GM12878 (cell line): ENCODE results near the gene MEOX1. TPM values are rescaled to one million over a fixed set of nuclear protein-coding genes. Genes with fewer than 3 reads are reported as not detected.

Experiments used
- ATAC-seq: fragments of 200-7000 bp; cut with Tn5 transposase; 3 replicates; pipeline ENCODE4 v1.9.1; 2020; ENCODE audit warnings: mild to moderate bottlenecking, moderate library complexity
- BruUV-seq: library from RNA; stranded (reverse); fragments of 400-500 nt; replicated peaks from 2 replicates; lab custom pipeline; 2021; lab: Mats Ljungman, UMichigan
- CTCF ChIA-PET: fragments of 300-600 bp; sonication (Branson Sonifier 250); formaldehyde crosslinking; extraction: SDS; loops from one replicate; lab custom pipeline; 2021; ENCODE audit warnings: inconsistent platforms; lab: Yijun Ruan, JAX
- POLR2A ChIA-PET: fragments of 350-600 bp; formaldehyde crosslinking; extraction: SDS; loops from one replicate; lab custom pipeline; 2021; ENCODE audit warnings: inconsistent platforms; lab: Charles Lee
- RAD21 ChIA-PET: fragments of 300-600 bp; sonication (Branson Sonifier 250); formaldehyde crosslinking; loops from one replicate; lab custom pipeline; 2023; ENCODE audit warnings: antibody characterized with exemption; ENCODE audit not compliant: unreplicated experiment; lab: Charles Lee
- SMC1A ChIA-PET: fragments of 300-600 bp; sonication (Branson Sonifier 250); formaldehyde crosslinking; loops from one replicate; lab custom pipeline; 2023; ENCODE audit not compliant: unreplicated experiment, uncharacterized antibody; lab: Charles Lee
- DNase-seq: peaks from one replicate; pipeline ENCODE4 v3.0.0-alpha.2; 2011; ENCODE audit warnings: low read depth, low spot score
- FAIRE-seq: peaks from 3 replicates; lab custom pipeline; 2011; peaks lifted over from hg19 to GRCh38; lab: Jason Lieb, UNC
- H2AFZ ChIP-seq: 2 replicates; pipeline ENCODE4 v1.6.0; 2011; ENCODE audit warnings: low read depth, low read length, control low read depth; ENCODE audit not compliant: control insufficient read depth
- H3K27ac ChIP-seq: 2 replicates; pipeline ENCODE4 v1.5.1; 2011; ENCODE audit warnings: control low read depth; ENCODE audit not compliant: control insufficient read depth, insufficient read depth
- H3K27me3 ChIP-seq, 2 experiments: replicated peaks in 1 of 2; 2 replicates each; pipeline versions ENCODE4 v1.6.0 to v1.6.1; 2011; ENCODE audit warnings: low read length in 1 of 2; ENCODE audit not compliant: control insufficient read depth in 2 of 2, insufficient read depth in 2 of 2
- H3K36me3 ChIP-seq, 2 experiments: 2 replicates each; pipeline ENCODE4 v1.5.1; 2011; ENCODE audit warnings: low read length in 1 of 2; ENCODE audit not compliant: control insufficient read depth in 2 of 2, insufficient read depth in 2 of 2
- H3K4me1 ChIP-seq: 2 replicates; pipeline ENCODE4 v1.6.1; 2011; ENCODE audit warnings: mild to moderate bottlenecking, low read length, moderate library complexity, mixed read lengths; ENCODE audit not compliant: control insufficient read depth, insufficient read depth
- H3K4me2 ChIP-seq: 2 replicates; pipeline ENCODE4 v1.6.0; 2011; ENCODE audit warnings: control low read depth; ENCODE audit not compliant: control insufficient read depth, insufficient read depth
- H3K4me3 ChIP-seq: fragments of 200-600 bp; sonication (generic); 2 replicates; pipeline ENCODE4 v1.5.1; 2016
- H3K79me2 ChIP-seq: 2 replicates; pipeline ENCODE4 v1.6.0; 2011; ENCODE audit warnings: low read length; ENCODE audit not compliant: control insufficient read depth, insufficient read depth
- H3K9ac ChIP-seq: 2 replicates; pipeline ENCODE4 v1.8.0; 2011; ENCODE audit warnings: low read length, control low read depth, mixed read lengths; ENCODE audit not compliant: control insufficient read depth, insufficient read depth
- H3K9me3 ChIP-seq: replicated peaks from 3 replicates; pipeline ENCODE4 v1.5.1; 2011; ENCODE audit warnings: mild to moderate bottlenecking, low read length; ENCODE audit not compliant: control insufficient read depth, insufficient read depth
- H4K20me1 ChIP-seq: 2 replicates; pipeline ENCODE4 v1.6.0; 2011; ENCODE audit not compliant: control insufficient read depth, insufficient read depth
- MAX ChIP-seq: IDR thresholded peaks from 2 replicates; pipeline ENCODE4 v1.6.1; 2012; ENCODE audit warnings: low read depth, low read length, improper control_type of control experiment
- NBN ChIP-seq: fragments of 450-650 bp; IDR thresholded peaks from 2 replicates; pipeline ENCODE4 v1.6.1; 2016
- PRDM15 ChIP-seq: fragments of 450-650 bp; formaldehyde crosslinking; IDR thresholded peaks from 2 replicates; pipeline ENCODE4 v1.4.0; 2020; ENCODE audit warnings: mild to moderate bottlenecking, moderate library complexity
- RAD21 ChIP-seq: IDR thresholded peaks from 2 replicates; pipeline ENCODE4 v1.6.1; 2011; ENCODE audit warnings: mild to moderate bottlenecking, low read depth, low read length, moderate library complexity; ENCODE audit not compliant: insufficient read depth
- RFX5 ChIP-seq: IDR thresholded peaks from 2 replicates; pipeline ENCODE4 v1.6.1; 2011; ENCODE audit warnings: low read depth, low read length, improper control_type of control experiment
- SIX5 ChIP-seq: IDR thresholded peaks from 2 replicates; pipeline ENCODE4 v1.6.1; 2011; ENCODE audit warnings: mild to moderate bottlenecking, low read depth, low read length, moderate library complexity; ENCODE audit not compliant: severe bottlenecking
- SRF ChIP-seq, 2 experiments: IDR thresholded peaks; 2 replicates each; pipeline ENCODE4 v1.6.1; 2011; ENCODE audit warnings: low read depth in 2 of 2, low read length in 2 of 2, mild to moderate bottlenecking in 1 of 2, moderate library complexity in 1 of 2
- ZNF207 ChIP-seq: fragments of 450-650 bp; IDR thresholded peaks from 2 replicates; pipeline ENCODE4 v1.6.1; 2014; ENCODE audit warnings: antibody characterized with exemption, mild to moderate bottlenecking, borderline replicate concordance
- ZNF687 ChIP-seq: fragments of 450-650 bp; IDR thresholded peaks from 2 replicates; pipeline ENCODE4 v1.6.1; 2017; ENCODE audit warnings: mild to moderate bottlenecking, moderate library complexity
- WGBS: methylation state at CpG from one replicate; pipeline ENCODE4 v1.1.6; 2016; ENCODE audit warnings: low lambda C conversion rate; ENCODE audit not compliant: insufficient replicate concordance, insufficient coverage; ENCODE audit errors: missing lambda C conversion rate; 5-methylcytosine and 5-hydroxymethylcytosine counted together
- in situ Hi-C: fragments of 300-500 bp; cut with MboI; formaldehyde crosslinking; loops from 9 replicates; pipeline ENCODE4 v1.14.3; 2018; ENCODE audit warnings: mixed read lengths
- intact Hi-C: fragments of 100-400 bp; cut with micrococcal nuclease; formaldehyde crosslinking; loops from one replicate; pipeline ENCODE4 v1.14.2; 2022; ENCODE audit not compliant: unreplicated experiment
- polyA plus RNA-seq, 11 experiments: library from polyadenylated mRNA; depleted of rRNA in 4 of 11; unstranded in 6 of 11; stranded (reverse) in 5 of 11; fragments of >200 nt; fragmentation: Nextera tagmentation in 4 of 11; fragmentation: Illumina TruSeq in 1 of 11; extraction: Ambion mirVana in 4 of 11; extraction: Trizol in 1 of 11; gene quantifications; 1 replicate in 1 of 11; 2 replicates in 10 of 11; pipeline versions ENCODE4 v1.2.1 to v1.2.3, GENCODE V29; 2011 to 2016; ENCODE audit warnings: inconsistent platforms in 2 of 11, missing spikeins in 2 of 11, low read depth in 1 of 11
- total RNA-seq, 4 experiments: library from RNA; depleted of rRNA in 3 of 4; stranded (reverse); fragments of >200 nt in 3 of 4; fragmentation: Illumina TruSeq in 1 of 4; extraction: Trizol in 1 of 4; gene quantifications; 2 replicates each; pipeline versions ENCODE4 v1.2.1 to v1.2.3, GENCODE V29; 2013 to 2021

The MEOX1 gene
- total and polyA plus RNA-seq, 10 of the 15 experiments (the other 5 are each of a cell fraction or from before 2014, with no cell fraction given): 0.19 to 9.4 (median 0.46) TPM

GRCh38 chr17:43620147-43620546 lies 41.6 kb downstream of the MEOX1 start:
- no peak overlapping the region for H3K4me2 ChIP-seq
- intact Hi-C loops: no loop called here
- no peak for ATAC-seq
- RAD21 ChIA-PET: no interaction called here
- POLR2A ChIA-PET: no interaction called here
- SMC1A ChIA-PET: interaction anchor here (1.1 kb wide), 1 partner anchor 15 kb away, joined by 3 read pairs; no protein-coding TSS in a partner anchor
- no peaks in the 10 kb centered on the region for H3K4me1 ChIP-seq
- BruUV-seq: no TSS peak
- H3K27me3 ChIP-seq: no peaks in the 10 kb centered on the region
- no peaks in the 10 kb centered on the region for H3K79me2 ChIP-seq
- H2AFZ ChIP-seq: no peak overlapping the region
- CTCF ChIA-PET: no interaction called here
- no peak overlapping the region for H3K27ac ChIP-seq
- H3K9me3 ChIP-seq: no peaks in the 10 kb centered on the region
- WGBS: 54% methylated on average over 9 of the region's 9 CpGs
- TF ChIP-seq MAX: no peak
- no peaks in the 10 kb centered on the region for H3K36me3 ChIP-seq
- in situ Hi-C loops: no loop called here
- no peak overlapping the region for H3K4me3 ChIP-seq
- H4K20me1 ChIP-seq: no peaks in the 10 kb centered on the region
- no peak for FAIRE-seq
- no peak for DNase-seq
- no peak overlapping the region for H3K9ac ChIP-seq

- Histone ChIP-seq H3K9ac (no peak overlapping the region), H3K79me2 (no peaks in the 10 kb centered on the region), H3K27ac (no peak overlapping the region), H3K4me3 (no peak overlapping the region), H3K4me2 (no peak overlapping the region), H4K20me1 (no peaks in the 10 kb centered on the region), H3K4me1 (no peaks in the 10 kb centered on the region), H3K27me3 (no peaks in the 10 kb centered on the region), H3K9me3 (no peaks in the 10 kb centered on the region), H3K36me3 (no peaks in the 10 kb centered on the region), H2AFZ (no peak overlapping the region)
- ChIA-PET POLR2A (no interaction called here), RAD21 (no interaction called here), SMC1A (interaction anchor here (1.1 kb wide), 1 partner anchor 15 kb away, joined by 3 read pairs; no protein-coding TSS in a partner anchor), CTCF (no interaction called here)
- in situ Hi-C loops (no loop called here), intact Hi-C loops (no loop called here)
- WGBS: 45% methylated on average over 5 of the region's 5 CpGs
- FAIRE-seq (no peak), DNase-seq (no peak), ATAC-seq (no peak)
- BruUV-seq: no TSS peak
- TF ChIP-seq RAD21 (no peak), PRDM15 (CRISPR knock-in tag) (no peak), SRF (IDR thresholded peaks at IDR 0.05; ENCODE audit: low read depth in 2 of 2, low read length in 2 of 2) (no peak), NBN (no peak), SIX5 (no peak), ZNF207 (no peak), ZNF687 (no peak), RFX5 (no peak)
These were observed 42.0 kb downstream of the MEOX1 start for GRCh38 chr17:43619705-43620104.
